ENCODE data around the gene SLC39A9. TPM values are rescaled to one million over a fixed set of nuclear protein-coding genes. Genes with fewer than 3 reads are reported as not detected.
A peak's percentile ranks its signal among the peaks of the same experiment; 100 is the strongest.

Gene SLC39A9
- total RNA-seq, 6 donors from 2014 or later: 17.8 to 70.4 (median 54.0) TPM

DNA sequence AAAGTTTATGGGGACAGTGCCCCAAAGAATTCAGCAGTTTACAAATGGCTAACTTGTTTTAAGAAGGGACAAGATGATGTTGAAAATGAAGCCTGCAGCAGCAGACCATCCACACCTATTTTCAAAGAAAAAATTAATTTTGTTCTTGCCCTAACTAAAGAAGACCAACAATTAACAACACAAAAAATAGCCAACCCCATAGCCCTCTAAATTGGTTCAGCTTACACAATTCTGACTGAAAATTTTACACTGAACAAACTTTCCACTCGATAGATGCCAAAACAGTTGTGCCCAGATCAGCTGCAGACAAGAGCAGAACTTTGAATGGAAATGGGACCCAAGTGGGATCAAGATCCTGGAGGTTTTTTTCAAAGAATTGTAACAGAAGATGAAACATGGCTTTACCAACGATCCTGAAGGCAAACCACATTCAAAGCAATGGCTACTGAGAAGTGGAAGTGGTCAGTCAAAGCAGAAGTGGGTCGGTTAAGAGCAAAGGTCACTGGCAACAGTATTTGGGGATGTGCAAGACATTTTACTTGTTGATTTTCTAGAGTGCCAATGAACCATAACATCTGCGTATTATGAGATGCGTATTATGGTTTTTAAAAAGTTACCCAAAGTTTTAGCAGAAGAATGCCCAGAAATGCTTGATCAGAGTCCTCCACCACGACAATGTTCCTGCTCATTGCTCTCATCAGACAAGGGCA is 30.0 kb downstream of the SLC39A9 start:
- 77 to 91% methylated on average over 6 of the region's 6 CpGs for WGBS, 2 donors
- no peak for TF ChIP-seq POLR2A (IDR thresholded peaks at IDR 0.05)
- TF ChIP-seq, protein P1, sequence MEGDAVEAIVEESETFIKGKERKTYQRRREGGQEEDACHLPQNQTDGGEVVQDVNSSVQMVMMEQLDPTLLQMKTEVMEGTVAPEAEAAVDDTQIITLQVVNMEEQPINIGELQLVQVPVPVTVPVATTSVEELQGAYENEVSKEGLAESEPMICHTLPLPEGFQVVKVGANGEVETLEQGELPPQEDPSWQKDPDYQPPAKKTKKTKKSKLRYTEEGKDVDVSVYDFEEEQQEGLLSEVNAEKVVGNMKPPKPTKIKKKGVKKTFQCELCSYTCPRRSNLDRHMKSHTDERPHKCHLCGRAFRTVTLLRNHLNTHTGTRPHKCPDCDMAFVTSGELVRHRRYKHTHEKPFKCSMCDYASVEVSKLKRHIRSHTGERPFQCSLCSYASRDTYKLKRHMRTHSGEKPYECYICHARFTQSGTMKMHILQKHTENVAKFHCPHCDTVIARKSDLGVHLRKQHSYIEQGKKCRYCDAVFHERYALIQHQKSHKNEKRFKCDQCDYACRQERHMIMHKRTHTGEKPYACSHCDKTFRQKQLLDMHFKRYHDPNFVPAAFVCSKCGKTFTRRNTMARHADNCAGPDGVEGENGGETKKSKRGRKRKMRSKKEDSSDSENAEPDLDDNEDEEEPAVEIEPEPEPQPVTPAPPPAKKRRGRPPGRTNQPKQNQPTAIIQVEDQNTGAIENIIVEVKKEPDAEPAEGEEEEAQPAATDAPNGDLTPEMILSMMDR (IDR thresholded peaks at IDR 0.05): no peak
- no peak for TF ChIP-seq EP300 (IDR thresholded peaks at IDR 0.05)
- TF ChIP-seq POLR2AphosphoS5 (IDR thresholded peaks at IDR 0.05): no peak
- Histone ChIP-seq H3K4me1 (no peaks in the 10 kb centered on the region), H3K9me3 (no peaks in the 10 kb centered on the region), H3K27me3 (no peaks in the 10 kb centered on the region), H3K27ac (no peak overlapping the region), H3K36me3 (peaks cover 4 to 23% (median 14%) of the 10 kb centered on the region in 4 donors), H3K4me3 (no peak overlapping the region)
- DNase-seq (peak in 1 of 2 donors; percentile 24), ATAC-seq (ENCODE audit: low FRiP score in 2 of 2) (peak in 1 of 2 donors; percentile 58)

DNA sequence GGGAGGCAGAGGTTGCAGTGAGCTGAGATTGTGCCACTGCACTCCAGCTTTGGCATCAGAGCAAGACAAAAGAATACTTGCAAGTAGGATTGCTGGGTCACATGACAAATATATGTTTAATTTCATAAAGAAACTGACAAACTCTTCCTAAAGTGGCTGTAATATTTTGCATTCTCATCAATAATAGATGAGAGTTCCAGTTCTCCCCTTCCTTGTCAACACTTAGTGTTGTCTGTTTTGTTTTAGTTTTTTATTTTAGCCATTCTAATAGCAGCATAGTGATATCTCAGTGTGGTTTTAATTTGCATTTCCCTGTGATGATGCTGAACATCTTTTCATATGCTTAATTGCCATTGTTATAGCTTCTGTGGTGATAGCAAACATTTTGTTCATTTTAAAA is 31.2 kb downstream of the SLC39A9 start:
- Histone ChIP-seq H3K4me1 (no peaks in the 10 kb centered on the region), H3K27me3 (no peaks in the 10 kb centered on the region), H3K36me3 (peaks cover 4 to 23% (median 12%) of the 10 kb centered on the region in 4 donors), H3K4me3 (no peak overlapping the region), H3K9me3 (no peaks in the 10 kb centered on the region), H3K27ac (no peak overlapping the region)
- TF ChIP-seq EP300 (IDR thresholded peaks at IDR 0.05): no peak
- TF ChIP-seq, protein P1 (IDR thresholded peaks at IDR 0.05): no peak
- TF ChIP-seq POLR2A (IDR thresholded peaks at IDR 0.05): no peak
- TF ChIP-seq POLR2AphosphoS5 (IDR thresholded peaks at IDR 0.05): no peak
- ATAC-seq (ENCODE audit: low FRiP score in 2 of 2) (no peak), DNase-seq (no peak)

DNA sequence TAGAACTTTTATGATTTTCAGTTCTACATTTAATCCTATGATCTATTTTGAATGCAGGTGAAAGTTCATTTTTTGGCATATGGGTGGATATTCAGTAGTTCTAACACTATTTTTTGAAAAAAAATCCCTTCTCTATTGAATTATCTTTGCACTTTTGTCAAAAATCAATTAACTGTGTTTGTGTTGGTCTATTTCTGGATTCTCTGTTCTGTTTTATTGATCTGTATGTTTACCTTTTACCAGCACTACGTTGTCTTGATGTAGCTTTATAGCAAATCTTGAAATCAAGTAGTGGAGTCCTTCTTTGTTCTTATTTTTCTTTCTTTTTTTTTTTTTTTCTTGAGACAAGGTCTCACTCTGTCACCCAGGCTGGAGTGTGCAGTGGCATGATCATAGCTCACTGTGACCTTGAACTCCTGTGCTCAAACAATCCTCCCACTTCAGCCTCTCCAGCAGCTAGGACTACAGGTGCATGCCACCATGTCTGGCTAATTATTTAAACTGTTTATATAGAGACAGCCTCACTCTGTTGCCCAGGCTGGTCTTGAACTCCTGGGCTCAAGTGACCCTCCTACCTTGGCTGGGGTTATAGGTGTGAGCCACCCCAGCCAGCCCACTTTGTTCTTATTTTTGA is 31.9 kb downstream of the SLC39A9 start:
- WGBS, 2 donors: 90 to 96% methylated on average over 1 of the region's 1 CpG
- no peak for DNase-seq
- Histone ChIP-seq H3K36me3 (peaks cover 4 to 23% (median 10%) of the 10 kb centered on the region in 4 donors), H3K27me3 (no peaks in the 10 kb centered on the region), H3K4me1 (no peaks in the 10 kb centered on the region), H3K27ac (no peak overlapping the region), H3K9me3 (no peaks in the 10 kb centered on the region), H3K4me3 (no peak overlapping the region)
- TF ChIP-seq POLR2A (IDR thresholded peaks at IDR 0.05): no peak
- TF ChIP-seq POLR2AphosphoS5 (IDR thresholded peaks at IDR 0.05): no peak
- ATAC-seq (ENCODE audit: low FRiP score in 2 of 2): no peak

GRCh38 chr14:69432364-69432763 is 33.9 kb downstream of the SLC39A9 start:
- no peak for DNase-seq
- 98 to 99% methylated on average over 2 of the region's 2 CpGs for WGBS, 2 donors
- H3K9me3 ChIP-seq: no peaks in the 10 kb centered on the region
- ATAC-seq (ENCODE audit: low FRiP score in 2 of 2): no peak
- no peak overlapping the region for H3K4me3 ChIP-seq
- H3K36me3 ChIP-seq: peaks cover 0 to 5% (median 0%) of the 10 kb centered on the region in 4 donors
- no peak for TF ChIP-seq EP300 (IDR thresholded peaks at IDR 0.05)
- TF ChIP-seq POLR2A (IDR thresholded peaks at IDR 0.05): no peak
- no peak for TF ChIP-seq POLR2AphosphoS5 (IDR thresholded peaks at IDR 0.05)
- TF ChIP-seq, protein P1 (IDR thresholded peaks at IDR 0.05): no peak
- no peaks in the 10 kb centered on the region for H3K4me1 ChIP-seq
- H3K27ac ChIP-seq: no peak overlapping the region
- no peaks in the 10 kb centered on the region for H3K27me3 ChIP-seq

- Histone ChIP-seq H3K4me1 (no peaks in the 10 kb centered on the region), H3K27me3 (no peaks in the 10 kb centered on the region), H3K36me3 (peaks cover 0 to 18% (median 2%) of the 10 kb centered on the region in 4 donors), H3K4me3 (no peak overlapping the region), H3K27ac (no peak overlapping the region), H3K9me3 (no peaks in the 10 kb centered on the region)
- no peak for ATAC-seq (ENCODE audit: low FRiP score in 2 of 2)
- no peak for DNase-seq
- WGBS, 2 donors: 73 to 78% methylated on average over 12 of the region's 12 CpGs
- TF ChIP-seq POLR2A (IDR thresholded peaks at IDR 0.05): no peak
- no peak for TF ChIP-seq EP300 (IDR thresholded peaks at IDR 0.05)
- TF ChIP-seq, protein P1 (IDR thresholded peaks at IDR 0.05): no peak
- no peak for TF ChIP-seq POLR2AphosphoS5 (IDR thresholded peaks at IDR 0.05)
These were observed 41.2 kb downstream of the SLC39A9 start for GRCh38 chr14:69439521-69440270.
